ENCODE measurements around the gene PLA2G12A. TPM values are rescaled to one million over a fixed set of nuclear protein-coding genes. Genes with fewer than 3 reads are reported as not detected.

The PLA2G12A gene
- total RNA-seq, 1 donor from 2014 or later, result 17.8 TPM

DNA sequence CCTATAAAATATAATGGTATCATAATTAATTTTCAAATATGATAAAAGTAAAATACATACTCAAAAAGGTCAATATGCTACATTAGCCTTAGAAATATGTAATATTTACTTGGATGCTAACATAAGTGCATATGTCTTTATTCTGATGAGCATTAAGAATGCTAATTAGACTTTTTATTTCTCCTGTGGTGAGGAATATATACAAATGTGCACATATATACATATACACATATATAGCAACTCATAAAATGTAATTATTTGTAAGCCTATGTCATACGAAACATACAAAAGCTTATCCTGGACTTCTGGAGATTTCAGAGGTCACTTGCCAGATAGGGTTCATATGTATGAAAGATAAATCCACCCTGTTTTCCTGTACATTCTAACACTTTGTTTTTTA is 11.1 kb downstream of the PLA2G12A start:
- Histone ChIP-seq H3K36me3 (peaks cover 3% of the 10 kb centered on the region), H3K9me3 (ENCODE audit: low read depth) (no peaks in the 10 kb centered on the region), H2AFZ (replicated peaks) (no peak overlapping the region), H3K9ac (no peak overlapping the region), H3K4me3 (no peak overlapping the region), H3K4me1 (no peaks in the 10 kb centered on the region), H3K27me3 (no peaks in the 10 kb centered on the region), H3K4me2 (no peak overlapping the region), H3K27ac (no peak overlapping the region), H4K20me1 (ENCODE audit: low read depth) (no peaks in the 10 kb centered on the region), H3K79me2 (ENCODE audit: low read depth) (peaks cover 15% of the 10 kb centered on the region), H3F3A (ENCODE audit: low read depth) (no peaks in the 10 kb centered on the region)
- no peak for DNase-seq (ENCODE audit: low spot score)
- Mint-ChIP-seq H3K4me3 (no peak overlapping the region), H3K4me1 (no peaks in the 10 kb centered on the region), H3K27me3 (ENCODE audit: insufficient read depth, low read depth) (no peaks in the 10 kb centered on the region), H3K36me3 (peaks cover 10% of the 10 kb centered on the region), H3K9me3 (no peaks in the 10 kb centered on the region), H3K27ac (no peak overlapping the region)
- TF ChIP-seq, protein P1, sequence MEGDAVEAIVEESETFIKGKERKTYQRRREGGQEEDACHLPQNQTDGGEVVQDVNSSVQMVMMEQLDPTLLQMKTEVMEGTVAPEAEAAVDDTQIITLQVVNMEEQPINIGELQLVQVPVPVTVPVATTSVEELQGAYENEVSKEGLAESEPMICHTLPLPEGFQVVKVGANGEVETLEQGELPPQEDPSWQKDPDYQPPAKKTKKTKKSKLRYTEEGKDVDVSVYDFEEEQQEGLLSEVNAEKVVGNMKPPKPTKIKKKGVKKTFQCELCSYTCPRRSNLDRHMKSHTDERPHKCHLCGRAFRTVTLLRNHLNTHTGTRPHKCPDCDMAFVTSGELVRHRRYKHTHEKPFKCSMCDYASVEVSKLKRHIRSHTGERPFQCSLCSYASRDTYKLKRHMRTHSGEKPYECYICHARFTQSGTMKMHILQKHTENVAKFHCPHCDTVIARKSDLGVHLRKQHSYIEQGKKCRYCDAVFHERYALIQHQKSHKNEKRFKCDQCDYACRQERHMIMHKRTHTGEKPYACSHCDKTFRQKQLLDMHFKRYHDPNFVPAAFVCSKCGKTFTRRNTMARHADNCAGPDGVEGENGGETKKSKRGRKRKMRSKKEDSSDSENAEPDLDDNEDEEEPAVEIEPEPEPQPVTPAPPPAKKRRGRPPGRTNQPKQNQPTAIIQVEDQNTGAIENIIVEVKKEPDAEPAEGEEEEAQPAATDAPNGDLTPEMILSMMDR (IDR thresholded peaks at IDR 0.05), result no peak
- TF ChIP-seq EZH2 (IDR thresholded peaks at IDR 0.05) (no peak), EZH2phosphoT487 (IDR thresholded peaks at IDR 0.05) (no peak)

DNA sequence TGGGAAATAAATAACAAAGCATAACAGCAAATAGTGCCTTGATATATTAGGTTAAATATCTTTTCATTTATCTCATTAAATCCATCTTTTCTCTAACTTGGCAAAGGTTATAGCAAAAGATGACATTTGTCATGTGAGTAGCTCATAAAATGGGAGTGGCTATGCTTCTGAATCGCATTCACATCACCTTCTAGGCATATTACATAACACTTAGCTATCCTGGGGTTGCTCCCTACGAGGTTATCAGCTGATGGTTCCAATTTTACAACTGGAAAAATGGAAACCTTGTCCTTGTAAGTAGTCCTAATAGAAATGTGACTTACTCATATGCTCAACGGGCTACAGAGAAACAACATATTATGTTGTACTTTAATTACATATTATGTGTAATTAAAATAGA is 16.4 kb downstream of the PLA2G12A start:
- Histone ChIP-seq H3K4me3 (no peak overlapping the region), H3K9me3 (ENCODE audit: low read depth) (no peaks in the 10 kb centered on the region), H3K4me2 (no peak overlapping the region), H2AFZ (replicated peaks) (no peak overlapping the region), H3K79me2 (ENCODE audit: low read depth) (peaks cover 1% of the 10 kb centered on the region), H3F3A (ENCODE audit: low read depth) (no peaks in the 10 kb centered on the region), H3K36me3 (peaks cover 3% of the 10 kb centered on the region), H3K4me1 (no peaks in the 10 kb centered on the region), H3K27me3 (no peaks in the 10 kb centered on the region), H3K27ac (no peak overlapping the region), H3K9ac (no peak overlapping the region), H4K20me1 (ENCODE audit: low read depth) (no peaks in the 10 kb centered on the region)
- TF ChIP-seq EZH2phosphoT487 (IDR thresholded peaks at IDR 0.05), result no peak
- no peak for TF ChIP-seq EZH2 (IDR thresholded peaks at IDR 0.05)
- TF ChIP-seq, protein P1 (IDR thresholded peaks at IDR 0.05), result no peak
- H3K27me3 Mint-ChIP-seq (ENCODE audit: insufficient read depth, low read depth), result no peaks in the 10 kb centered on the region
- H3K27ac Mint-ChIP-seq, result no peak overlapping the region
- no peaks in the 10 kb centered on the region for H3K9me3 Mint-ChIP-seq
- no peak overlapping the region for H3K4me3 Mint-ChIP-seq
- no peak for DNase-seq (ENCODE audit: low spot score)
- H3K4me1 Mint-ChIP-seq, result no peaks in the 10 kb centered on the region
- H3K36me3 Mint-ChIP-seq, result peaks cover 12% of the 10 kb centered on the region

DNA sequence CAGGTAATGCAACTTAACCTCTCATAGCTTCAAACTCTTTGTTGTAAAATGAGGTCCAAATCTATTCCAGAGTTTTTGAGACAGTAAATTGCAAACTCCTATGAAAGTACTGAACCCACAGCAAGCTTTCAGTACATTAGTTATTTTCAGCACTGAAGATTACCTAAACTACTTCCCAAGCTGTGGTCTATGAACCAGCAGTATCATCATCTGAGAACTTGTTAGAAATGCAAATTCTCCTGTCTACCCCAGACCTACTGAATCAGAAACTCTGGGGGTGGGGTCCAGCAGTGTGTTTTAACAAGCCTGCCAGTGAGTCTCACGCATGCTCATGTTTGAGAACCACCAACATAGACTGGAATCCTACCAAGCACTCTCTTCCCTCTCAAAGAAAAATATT is 20.9 kb downstream of the PLA2G12A start:
- H3K27ac Mint-ChIP-seq, result no peak overlapping the region
- peaks cover under 1% of the 10 kb centered on the region for H3K27me3 Mint-ChIP-seq (ENCODE audit: insufficient read depth, low read depth)

More for the DNA sequence above, 20.9 kb downstream of the PLA2G12A start:
- H3K4me2 ChIP-seq, result no peak overlapping the region
- no peaks in the 10 kb centered on the region for H3K4me1 ChIP-seq
- Mint-ChIP-seq H3K36me3 (peaks cover 2% of the 10 kb centered on the region), H3K4me3 (no peak overlapping the region), H3K4me1 (peaks cover under 1% of the 10 kb centered on the region), H3K9me3 (no peaks in the 10 kb centered on the region)
- H2AFZ ChIP-seq (replicated peaks), result no peak overlapping the region
- peaks cover 6% of the 10 kb centered on the region for H3F3A ChIP-seq (ENCODE audit: low read depth)
- no peak overlapping the region for H3K4me3 ChIP-seq
- H4K20me1 ChIP-seq (ENCODE audit: low read depth), result no peaks in the 10 kb centered on the region
- no peaks in the 10 kb centered on the region for H3K9me3 ChIP-seq (ENCODE audit: low read depth)
- no peaks in the 10 kb centered on the region for H3K27me3 ChIP-seq
- H3K79me2 ChIP-seq (ENCODE audit: low read depth), result no peaks in the 10 kb centered on the region
- TF ChIP-seq, protein P1 (IDR thresholded peaks at IDR 0.05), result no peak
- TF ChIP-seq EZH2 (IDR thresholded peaks at IDR 0.05) (no peak), EZH2phosphoT487 (IDR thresholded peaks at IDR 0.05) (no peak)
- DNase-seq (ENCODE audit: low spot score), result no peak
- peaks cover 3% of the 10 kb centered on the region for H3K36me3 ChIP-seq
- H3K9ac ChIP-seq, result no peak overlapping the region
- no peak overlapping the region for H3K27ac ChIP-seq
